Endothelial cell (in vitro differentiated cells): Measurements from ENCODE around the gene NSDHL. TPM values are rescaled to one million over a fixed set of nuclear protein-coding genes. Genes with fewer than 3 reads are reported as not detected.
"Not testable (repeated sequence)": the region's sequence is repeated elsewhere in the genome, so short reads cannot be mapped to it uniquely, and the experiment has no call there.

Experiments
- DNase-seq: peaks from one replicate; pipeline ENCODE4 v3.0.0; 2021; ENCODE audit warnings: low spot score
- H3K27ac Mint-ChIP-seq: one replicate; pipeline ENCODE4 v1.8.0; 2021; ENCODE audit warnings: mixed read lengths, inconsistent platforms; ENCODE audit not compliant: unreplicated experiment
- H3K27me3 Mint-ChIP-seq: one replicate; pipeline ENCODE4 v1.8.0; 2021; ENCODE audit warnings: mild to moderate bottlenecking, moderate library complexity, mixed read lengths, inconsistent platforms; ENCODE audit not compliant: unreplicated experiment
- H3K36me3 Mint-ChIP-seq: one replicate; pipeline ENCODE4 v1.8.0; 2021; ENCODE audit warnings: mild to moderate bottlenecking, low read depth, mixed read lengths, inconsistent platforms; ENCODE audit not compliant: unreplicated experiment
- H3K4me1 Mint-ChIP-seq: one replicate; pipeline ENCODE4 v1.8.0; 2021; ENCODE audit warnings: mild to moderate bottlenecking, mixed read lengths, inconsistent platforms; ENCODE audit not compliant: unreplicated experiment
- H3K4me3 Mint-ChIP-seq: one replicate; pipeline ENCODE4 v1.8.0; 2021; ENCODE audit warnings: mild to moderate bottlenecking, mixed read lengths, inconsistent platforms; ENCODE audit not compliant: unreplicated experiment
- H3K9me3 Mint-ChIP-seq: one replicate; pipeline ENCODE4 v1.8.0; 2021; ENCODE audit warnings: mixed read lengths, inconsistent platforms; ENCODE audit not compliant: unreplicated experiment
- CTCF ChIP-seq: fragments of 200-600 bp; sonication (generic); IDR thresholded peaks from one replicate; pipeline ENCODE4 v1.5.0; 2021; ENCODE audit warnings: antibody characterized with exemption; ENCODE audit not compliant: unreplicated experiment
- total RNA-seq: library from RNA; stranded (reverse); fragmentation: NEBNext Ultra II Directional; extraction: Animal tissue kit (Norgen Biotek cat#: 25700); gene quantifications from one replicate; pipeline ENCODE4 v1.2.1, GENCODE V29; 2021; ENCODE audit not compliant: unreplicated experiment

NSDHL gene
- total RNA-seq, 1 donor from 2014 or later = 26.5 TPM

GRCh38 chrX:152908486-152908885 lies 77.6 kb downstream of the NSDHL start:
- no peak overlapping the region for H3K4me3 Mint-ChIP-seq
- no peak overlapping the region for H3K27ac Mint-ChIP-seq
- H3K36me3 Mint-ChIP-seq = no peaks in the 10 kb centered on the region

GRCh38 chrX:152910018-152910417 lies 79.2 kb downstream of the NSDHL start:
- not testable (repeated sequence) for H3K27me3 Mint-ChIP-seq, H3K9me3 Mint-ChIP-seq, H3K4me3 Mint-ChIP-seq, H3K27ac Mint-ChIP-seq, DNase-seq, H3K36me3 Mint-ChIP-seq, H3K4me1 Mint-ChIP-seq

More at GRCh38 chrX:152908486-152908885, 77.6 kb downstream of the NSDHL start:
- no peaks in the 10 kb centered on the region for H3K9me3 Mint-ChIP-seq
- no peak for DNase-seq
- no peak for TF ChIP-seq CTCF
- H3K27me3 Mint-ChIP-seq = peaks cover 2% of the 10 kb centered on the region
- H3K4me1 Mint-ChIP-seq = peaks cover 3% of the 10 kb centered on the region

GRCh38 chrX:152912106-152912505 lies 81.2 kb downstream of the NSDHL start:
- no peak overlapping the region for H3K4me3 Mint-ChIP-seq
- no peak for TF ChIP-seq CTCF
- peak; percentile 22 for DNase-seq
- H3K36me3 Mint-ChIP-seq = no peaks in the 10 kb centered on the region
- peaks cover 4% of the 10 kb centered on the region for H3K27me3 Mint-ChIP-seq
- H3K27ac Mint-ChIP-seq = no peak overlapping the region
- H3K4me1 Mint-ChIP-seq = peaks cover 2% of the 10 kb centered on the region
- H3K9me3 Mint-ChIP-seq = no peaks in the 10 kb centered on the region

- Mint-ChIP-seq H3K27me3 (peaks cover 4% of the 10 kb centered on the region), H3K4me1 (no peaks in the 10 kb centered on the region), H3K9me3 (no peaks in the 10 kb centered on the region), H3K4me3 (no peak overlapping the region), H3K27ac (no peak overlapping the region), H3K36me3 (no peaks in the 10 kb centered on the region)
- TF ChIP-seq CTCF = no peak
- DNase-seq = no peak
These were observed 81.8 kb downstream of the NSDHL start for GRCh38 chrX:152912641-152913040.

- Mint-ChIP-seq H3K4me3 (no peak overlapping the region), H3K9me3 (no peaks in the 10 kb centered on the region), H3K36me3 (no peaks in the 10 kb centered on the region), H3K27me3 (peaks cover 4% of the 10 kb centered on the region), H3K4me1 (no peaks in the 10 kb centered on the region), H3K27ac (no peak overlapping the region)
- TF ChIP-seq CTCF = no peak
- DNase-seq = no peak
These were observed 82.5 kb downstream of the NSDHL start for GRCh38 chrX:152913346-152913745.

GRCh38 chrX:152913910-152914309 lies 83.0 kb downstream of the NSDHL start:
- no peak overlapping the region for H3K27ac Mint-ChIP-seq
- peaks cover 4% of the 10 kb centered on the region for H3K27me3 Mint-ChIP-seq
- no peak overlapping the region for H3K4me3 Mint-ChIP-seq
- no peak for TF ChIP-seq CTCF
- DNase-seq = no peak
- no peaks in the 10 kb centered on the region for H3K9me3 Mint-ChIP-seq
- no peaks in the 10 kb centered on the region for H3K36me3 Mint-ChIP-seq
- no peaks in the 10 kb centered on the region for H3K4me1 Mint-ChIP-seq
